GM19351 (cell line): ENCODE results near the gene ANTXR2.

ENCODE experiments used
- ATAC-seq: cut with Tn5 transposase; IDR thresholded peaks from one replicate; pipeline ENCODE4 v1.9.1; 2021; ENCODE audit warnings: mild to moderate bottlenecking, moderate library complexity; ENCODE audit not compliant: unreplicated experiment

Gene ANTXR2

DNA sequence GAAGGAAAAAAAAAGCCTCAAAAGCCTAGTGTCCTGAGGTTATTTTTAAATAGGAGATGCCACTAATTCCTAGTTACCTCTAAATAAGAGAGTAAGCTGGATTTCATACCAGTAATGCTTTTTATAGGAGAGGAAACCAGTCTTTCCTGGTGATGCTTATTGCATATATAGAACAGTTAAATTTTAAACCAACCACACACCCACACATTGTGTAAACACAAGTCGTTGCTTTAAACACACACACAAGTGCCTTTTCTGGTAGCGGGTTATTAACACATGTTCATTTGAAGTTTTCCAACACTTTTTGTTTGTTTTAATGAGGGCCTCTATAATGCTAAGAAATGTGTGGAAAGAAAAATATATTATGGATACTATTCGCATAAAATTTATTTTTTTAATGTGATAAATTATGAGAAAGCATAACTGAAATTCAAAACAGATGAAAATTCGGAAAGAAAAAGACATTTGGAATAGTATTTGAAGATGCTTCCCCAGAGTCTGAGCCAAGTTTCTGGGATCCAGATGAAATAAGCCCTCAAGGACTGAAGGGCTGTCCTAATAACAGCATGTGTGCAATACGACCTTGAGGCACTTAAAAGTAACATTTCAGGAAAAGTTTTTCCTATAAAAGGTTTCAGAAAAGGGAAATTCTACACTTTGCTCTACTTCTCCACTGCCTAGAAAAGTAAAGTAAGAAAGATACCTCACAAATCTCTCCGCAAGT is 2.0 kb downstream of the ANTXR2 start:
- no peak for ATAC-seq

DNA sequence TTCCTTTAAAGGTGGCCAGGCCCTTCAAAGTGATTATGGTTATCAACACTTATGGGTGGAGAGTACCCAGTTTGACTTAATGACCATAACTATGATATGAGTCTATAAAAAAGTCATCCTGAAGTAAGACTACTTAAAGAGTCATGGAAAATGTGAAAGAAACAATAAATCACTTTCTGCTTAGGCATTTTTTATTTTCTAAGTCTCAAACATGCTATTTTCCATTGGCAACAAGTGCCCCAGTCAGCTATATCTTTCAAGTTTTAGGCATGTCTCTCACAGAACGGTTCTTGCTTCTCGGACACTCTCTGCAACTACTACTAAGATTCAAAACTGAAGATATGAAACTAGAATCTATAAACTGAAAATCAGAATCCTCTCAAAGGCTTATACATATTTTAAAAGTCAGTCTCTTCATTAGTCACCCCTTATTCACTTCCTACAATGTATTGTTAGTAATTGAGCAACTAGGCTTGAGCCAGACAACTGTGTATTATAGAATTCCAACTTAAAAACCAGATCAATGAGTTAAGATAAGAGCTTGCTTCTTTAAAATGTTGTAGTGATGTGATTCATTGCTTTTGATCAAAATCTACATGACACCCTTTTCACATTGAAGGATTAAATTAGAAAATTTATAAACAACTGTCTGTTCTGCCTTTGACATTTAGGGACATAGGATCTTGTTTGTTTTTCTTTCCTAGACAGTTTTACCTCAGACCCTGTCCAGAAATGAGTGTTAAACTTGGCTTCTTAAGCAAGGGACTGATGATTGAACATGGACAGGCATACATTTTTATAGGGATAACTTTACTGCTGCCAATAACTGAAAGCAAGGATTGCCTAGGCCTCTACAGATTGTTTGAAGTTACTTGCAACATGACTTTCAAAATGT is 2.9 kb downstream of the ANTXR2 start:
- ATAC-seq, result peak; percentile 21

DNA sequence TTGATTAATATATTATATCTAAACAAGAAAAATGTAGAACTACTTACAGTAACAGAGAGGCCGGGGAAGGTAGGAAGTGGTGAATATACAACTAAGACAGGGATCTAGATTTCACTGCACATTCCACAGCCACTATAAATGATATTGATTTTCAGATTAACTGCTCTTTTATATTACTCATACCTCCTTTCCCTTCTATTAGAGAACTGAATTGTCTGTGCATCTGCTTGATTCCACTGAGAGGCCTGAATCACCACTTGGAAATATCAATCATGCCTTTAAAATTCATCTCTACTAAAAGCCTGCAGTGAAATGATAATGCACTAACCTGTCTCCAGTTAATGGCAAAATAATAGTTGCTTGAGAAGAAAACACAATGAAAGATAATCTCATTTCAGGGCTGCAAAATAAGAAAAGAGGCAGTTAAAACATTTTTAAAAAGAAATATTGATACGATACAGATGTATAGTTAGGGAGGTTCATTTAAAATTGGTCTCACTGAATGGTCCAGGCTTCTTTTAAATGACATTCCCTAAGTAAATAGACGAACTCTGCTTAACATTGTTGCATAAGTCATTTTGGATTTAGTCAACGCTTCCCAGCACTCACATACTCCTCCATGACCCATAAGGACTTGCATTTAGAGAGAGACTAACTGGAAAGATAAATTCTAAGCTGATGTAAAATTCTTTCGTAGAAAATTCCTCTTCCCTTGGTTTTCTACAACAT is 3.8 kb downstream of the ANTXR2 start:
- no peak for ATAC-seq

DNA sequence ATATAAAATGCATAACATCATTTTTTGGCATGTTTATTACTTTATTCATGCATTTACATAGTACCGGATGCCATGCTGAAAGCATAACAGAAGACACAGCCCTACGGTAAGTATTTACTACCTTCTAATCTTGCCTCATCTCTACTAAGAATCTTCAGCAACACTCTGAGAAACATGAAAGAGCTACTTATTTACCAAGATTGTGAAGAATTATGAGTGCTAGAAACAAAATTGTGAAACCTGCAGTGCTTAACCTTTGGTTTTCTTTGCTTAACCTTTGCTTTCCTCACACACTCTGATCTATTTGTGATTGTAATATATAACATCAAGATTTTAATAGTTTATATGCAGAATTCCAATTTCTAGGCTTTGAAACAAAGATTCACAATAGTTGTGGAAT is 7.4 kb downstream of the ANTXR2 start:
- no peak for ATAC-seq

DNA sequence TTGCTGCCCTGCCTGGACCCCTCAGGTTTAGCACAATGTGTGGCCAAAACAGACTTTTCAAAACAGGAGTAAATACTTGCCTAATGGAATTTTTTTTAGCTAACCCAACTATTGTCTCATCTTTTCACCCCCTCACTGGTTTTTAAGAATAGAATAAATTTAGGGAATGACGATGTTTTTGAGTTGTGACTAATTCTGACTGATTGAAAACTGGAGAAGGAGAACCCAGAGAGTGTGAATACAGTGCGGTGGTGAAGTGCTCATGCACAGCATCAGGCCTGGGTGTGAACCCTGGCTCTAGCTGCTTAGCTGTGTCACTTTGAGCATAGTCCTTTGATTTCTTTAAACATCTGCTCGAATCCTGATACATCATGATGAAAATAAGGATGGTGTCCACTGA is 10.5 kb downstream of the ANTXR2 start:
- ATAC-seq, result no peak

DNA sequence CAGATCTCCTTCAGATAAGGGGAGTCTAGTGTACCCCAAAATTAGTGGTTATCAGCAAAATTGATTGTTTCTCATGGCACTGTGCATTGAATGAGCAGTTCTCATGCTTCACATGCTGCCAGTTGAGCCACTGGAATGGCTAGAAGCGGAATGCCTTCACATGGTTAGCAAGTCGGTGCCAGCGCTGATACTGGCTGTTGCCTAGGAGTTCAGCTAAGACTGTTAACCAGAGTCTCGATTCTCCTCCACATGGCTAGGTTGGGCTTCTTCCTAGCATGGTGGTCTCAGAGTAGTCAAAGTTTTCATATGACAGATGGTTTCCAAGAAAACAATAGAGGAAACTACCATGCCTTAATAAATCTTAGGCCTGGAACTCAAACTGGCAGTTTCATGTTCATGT is 12.2 kb downstream of the ANTXR2 start:
- ATAC-seq, result no peak

DNA sequence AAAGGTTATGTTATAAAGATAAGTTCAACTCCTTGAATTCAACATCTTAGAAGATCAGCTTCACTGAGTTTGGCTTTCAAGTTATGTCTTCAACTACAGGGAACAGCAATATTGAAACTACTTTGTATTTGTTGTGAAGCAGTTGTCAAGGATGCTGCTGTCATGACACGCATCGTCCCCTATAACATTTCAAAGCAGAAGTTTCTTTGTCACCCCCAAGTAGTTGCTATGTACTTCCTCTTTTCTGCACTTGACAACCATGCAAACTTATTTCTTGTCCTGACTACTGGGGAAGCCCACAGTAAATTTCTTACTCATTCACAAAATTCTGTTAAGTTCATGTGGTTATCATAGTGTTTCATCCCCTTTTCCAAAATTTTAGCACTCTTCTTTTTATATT is 14.3 kb downstream of the ANTXR2 start:
- peak; percentile 98 for ATAC-seq

DNA sequence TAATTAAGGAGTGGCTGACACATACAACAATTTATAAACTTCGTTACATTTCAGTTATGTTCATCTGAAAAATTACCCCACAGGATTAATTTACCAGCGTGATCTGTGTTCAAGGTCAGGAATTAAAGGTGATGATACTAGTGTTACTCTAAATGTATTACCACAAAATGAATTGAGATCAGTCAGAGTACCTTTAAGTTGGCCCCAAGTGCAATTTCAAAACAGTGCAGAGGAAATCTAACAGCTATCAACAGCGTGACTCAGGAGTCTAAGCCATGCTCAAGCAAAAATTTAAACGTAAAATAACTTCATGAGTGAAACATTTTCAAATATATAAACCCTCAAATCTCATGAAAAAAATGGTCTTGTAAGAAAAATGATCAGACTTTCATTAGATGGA is 18.7 kb downstream of the ANTXR2 start:
- no peak for ATAC-seq

DNA sequence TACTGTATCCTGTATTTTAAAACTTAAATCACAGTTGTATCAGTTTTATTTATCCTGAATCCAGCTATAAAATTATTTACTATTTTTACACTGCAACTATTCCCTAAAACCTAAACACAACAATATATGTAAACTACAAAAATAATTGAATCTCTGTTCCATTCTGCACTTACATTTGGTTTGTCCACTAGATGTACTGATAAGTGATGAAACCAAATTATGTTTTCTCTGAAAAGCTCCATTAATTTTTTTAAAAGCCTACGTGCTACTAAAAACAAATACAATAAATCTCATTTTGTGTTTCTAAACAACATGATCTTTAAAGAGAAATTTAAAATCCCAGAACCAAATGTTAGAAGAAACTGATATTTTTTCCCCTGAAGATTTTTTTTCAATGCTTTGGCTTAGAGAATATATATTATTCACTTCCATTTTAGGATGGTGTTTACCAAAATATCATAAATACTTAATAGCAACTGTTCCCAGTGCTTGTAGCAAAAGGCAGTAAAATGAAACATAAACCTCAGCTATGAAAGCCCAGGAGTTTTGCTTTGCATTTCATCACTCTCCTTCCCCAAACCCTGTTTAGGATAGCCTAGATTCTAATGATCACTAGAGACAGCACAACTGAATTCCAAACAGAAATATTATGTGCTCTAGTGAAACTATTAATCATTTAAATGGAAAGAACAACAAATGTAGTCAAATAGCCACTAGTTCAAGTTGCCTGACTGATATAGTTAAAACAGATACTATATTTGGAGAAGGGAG is 19.7 kb downstream of the ANTXR2 start:
- no peak for ATAC-seq

DNA sequence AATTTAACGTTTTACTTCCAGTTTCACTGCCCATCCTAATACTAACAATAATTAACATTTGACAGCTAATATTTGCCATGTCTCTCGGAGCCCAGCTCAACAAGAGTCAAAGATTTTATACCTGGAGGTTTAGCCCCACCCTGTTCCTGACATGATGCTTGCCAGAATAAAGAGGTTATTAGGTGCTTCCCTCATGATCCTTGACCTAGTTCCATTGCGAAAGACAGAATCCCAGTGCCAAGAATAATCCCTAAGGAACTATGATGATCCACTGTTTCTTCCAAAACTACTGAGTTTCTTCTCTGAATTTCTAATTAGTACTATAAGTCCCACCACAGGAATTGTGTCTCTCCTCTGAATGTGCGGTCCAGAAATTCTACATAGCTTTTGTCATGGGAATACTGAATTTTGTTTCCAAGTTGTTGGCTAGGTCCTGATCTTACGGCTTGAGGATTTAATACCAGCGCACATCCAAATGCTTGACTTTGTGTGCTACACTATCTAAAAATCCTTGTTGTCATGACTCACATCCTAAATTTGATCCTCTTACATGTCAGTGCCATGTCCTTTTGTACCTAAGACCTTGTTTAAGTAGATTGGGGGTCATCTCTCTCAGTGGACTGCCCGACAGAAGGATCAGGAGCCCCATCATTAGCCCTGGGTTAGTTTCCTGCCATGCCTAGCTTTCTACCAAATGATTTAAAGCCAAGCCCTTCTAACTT is 23.1 kb downstream of the ANTXR2 start:
- ATAC-seq, result no peak

DNA sequence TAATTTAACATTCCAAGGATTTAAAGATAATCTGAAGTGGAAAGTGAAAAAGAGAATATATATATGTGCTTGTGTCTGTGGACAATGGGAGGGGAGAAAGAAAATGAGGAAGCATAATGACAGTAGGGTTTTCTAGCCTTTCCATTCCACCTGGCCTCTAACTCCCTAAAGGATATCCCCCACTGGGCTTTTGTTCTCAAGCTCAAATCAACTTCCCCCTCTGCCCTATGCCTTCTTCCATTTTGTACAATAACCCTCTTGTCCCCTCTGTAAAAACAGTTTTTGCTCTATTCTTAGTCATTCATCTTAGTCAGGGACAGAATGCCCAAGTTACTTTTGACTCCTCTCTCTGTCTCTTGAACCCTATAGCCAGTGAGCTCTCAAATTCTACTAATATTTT is 23.6 kb downstream of the ANTXR2 start:
- ATAC-seq, result no peak

DNA sequence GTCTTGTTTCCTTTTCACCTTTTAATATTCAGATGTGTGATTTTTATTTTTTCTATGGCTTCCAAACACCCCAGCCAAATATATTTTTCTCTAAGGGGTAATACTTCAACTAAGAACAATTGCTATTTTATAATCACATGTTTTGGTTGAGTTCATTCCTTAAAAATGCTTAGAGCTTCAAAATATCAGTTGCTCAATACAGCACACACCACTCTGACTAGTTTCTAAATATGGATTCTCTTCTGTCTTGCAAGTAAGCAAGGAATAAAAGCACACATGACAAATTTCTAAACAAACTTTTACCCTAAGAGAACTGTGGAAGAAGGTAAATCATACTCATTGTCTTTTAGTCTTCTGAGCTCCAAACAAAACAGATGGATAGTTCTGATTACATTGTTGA is 27.2 kb downstream of the ANTXR2 start:
- ATAC-seq, result no peak

DNA sequence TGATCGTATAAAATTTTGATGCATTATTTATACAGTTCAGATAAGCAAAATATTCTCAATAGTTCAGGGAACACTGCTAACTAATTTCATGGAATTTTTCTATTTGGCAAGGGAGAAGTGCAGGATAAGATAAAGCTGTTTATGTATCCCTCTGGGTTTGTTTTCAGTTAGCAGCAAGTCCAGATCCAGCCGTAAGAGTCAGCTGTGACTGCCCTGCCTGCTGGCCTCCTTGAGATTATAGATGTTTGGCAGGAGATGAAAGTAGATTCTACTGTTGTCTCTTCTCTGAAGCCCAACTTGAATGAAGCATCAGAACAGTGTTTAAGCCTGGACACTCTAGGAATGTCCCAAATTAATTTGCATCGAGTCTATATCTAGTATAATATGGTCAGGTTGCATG is 29.5 kb downstream of the ANTXR2 start:
- ATAC-seq, result no peak

DNA sequence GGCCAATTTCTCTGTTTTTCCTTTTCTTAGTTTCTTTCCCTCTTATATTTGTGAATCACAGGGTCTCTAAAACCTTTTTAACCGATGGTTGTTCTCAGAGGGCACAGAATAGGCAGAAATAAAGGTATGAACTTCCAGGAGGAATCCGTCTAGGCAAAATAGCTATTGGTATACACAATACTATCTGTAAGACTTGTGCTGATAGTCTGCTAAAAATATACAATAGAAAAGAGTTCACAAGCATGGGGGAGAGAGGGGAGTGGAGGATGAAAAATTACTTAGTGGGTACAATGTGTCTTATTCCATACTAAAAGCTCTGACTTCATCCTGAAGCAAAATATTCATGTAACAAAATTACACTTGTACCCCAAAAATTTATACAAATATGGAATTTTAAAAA is 30.2 kb downstream of the ANTXR2 start:
- no peak for ATAC-seq

DNA sequence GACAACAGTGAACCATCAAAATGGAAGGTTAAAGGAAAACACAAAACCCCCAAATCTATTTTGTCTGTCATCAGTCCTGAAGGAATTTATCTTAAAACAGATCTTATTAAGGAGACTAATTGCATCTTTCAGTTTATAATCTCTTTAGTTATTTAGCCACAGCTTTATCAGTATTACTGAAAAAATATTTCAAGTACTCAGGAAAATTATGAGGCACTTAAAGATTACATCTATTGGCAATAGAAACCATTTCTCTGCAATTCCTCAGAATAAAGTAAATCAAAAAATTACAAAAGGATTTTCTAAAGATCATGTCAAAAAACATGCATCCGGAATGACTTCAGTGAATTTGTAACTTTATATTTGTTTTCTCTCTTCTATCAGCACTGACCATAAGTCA is 35.2 kb downstream of the ANTXR2 start:
- ATAC-seq, result no peak

DNA sequence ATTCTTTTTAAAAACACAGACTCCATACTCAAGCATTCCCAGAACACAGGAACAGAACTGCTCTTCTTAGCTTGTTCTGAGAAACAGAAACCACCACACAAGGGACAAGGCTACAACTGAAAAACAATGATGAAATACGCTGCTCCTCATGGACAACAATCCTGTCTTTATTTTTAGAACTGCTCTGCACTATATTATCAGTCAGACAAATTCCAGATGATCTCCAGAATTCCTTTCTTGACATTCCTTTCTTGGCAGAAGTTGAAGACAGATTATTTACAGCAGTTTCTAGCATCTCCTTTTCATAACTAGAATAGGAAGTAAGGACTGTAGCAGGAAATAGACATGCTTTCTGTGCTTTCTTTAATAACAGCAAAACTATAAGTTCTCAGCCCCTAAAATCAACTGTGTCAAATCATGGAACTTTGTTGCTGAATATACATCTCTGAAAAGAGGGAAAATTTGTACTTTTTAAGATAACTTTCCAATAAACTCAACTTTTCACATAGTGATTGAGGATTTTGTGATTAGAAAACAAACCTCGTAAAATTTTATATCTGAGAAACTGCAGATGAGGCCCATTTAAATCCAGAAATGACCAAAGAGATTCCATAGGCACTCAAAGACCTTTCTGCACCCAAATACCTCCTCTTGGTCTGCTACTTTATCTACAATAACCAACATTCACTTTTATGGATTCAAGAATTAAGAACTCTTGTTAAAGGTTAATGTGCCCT is 35.9 kb downstream of the ANTXR2 start:
- no peak for ATAC-seq

DNA sequence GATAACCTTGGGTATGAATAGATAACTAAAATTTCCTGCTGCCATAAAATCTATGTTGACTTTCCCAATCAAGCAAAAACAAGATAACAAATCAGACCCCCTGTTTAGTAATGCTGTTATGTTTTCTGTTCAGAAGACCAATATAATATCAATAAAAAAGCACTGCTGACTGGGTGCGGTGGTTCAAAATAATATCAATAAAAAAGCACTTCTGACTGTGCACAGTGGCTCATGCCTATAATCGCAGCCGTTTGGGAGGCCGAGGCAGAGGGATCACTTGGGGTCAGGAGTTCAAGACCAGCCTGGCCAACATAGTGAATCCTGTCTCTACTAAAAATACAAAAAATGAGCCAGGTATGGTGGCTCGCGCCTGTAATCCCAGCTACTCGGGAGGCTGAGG is 36.7 kb downstream of the ANTXR2 start:
- ATAC-seq, result no peak

DNA sequence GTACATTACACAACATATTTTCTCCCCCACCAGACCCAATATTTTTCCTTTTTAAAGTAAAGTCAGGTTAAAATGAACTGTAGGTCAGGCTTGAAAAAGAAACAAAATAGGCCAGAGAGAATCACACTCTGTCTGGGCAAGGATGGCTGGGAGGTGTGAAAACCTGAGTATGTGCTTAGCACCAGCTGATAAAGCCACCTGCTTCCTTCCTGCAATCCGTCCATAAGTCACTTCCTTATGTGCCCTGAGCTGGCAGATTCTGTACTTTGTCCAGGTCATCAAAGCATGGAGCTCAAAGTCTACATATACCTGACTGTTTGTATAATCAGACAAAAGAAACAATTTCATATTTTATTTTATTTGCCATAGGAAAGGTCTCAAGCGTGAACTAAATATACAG is 37.7 kb downstream of the ANTXR2 start:
- no peak for ATAC-seq

DNA sequence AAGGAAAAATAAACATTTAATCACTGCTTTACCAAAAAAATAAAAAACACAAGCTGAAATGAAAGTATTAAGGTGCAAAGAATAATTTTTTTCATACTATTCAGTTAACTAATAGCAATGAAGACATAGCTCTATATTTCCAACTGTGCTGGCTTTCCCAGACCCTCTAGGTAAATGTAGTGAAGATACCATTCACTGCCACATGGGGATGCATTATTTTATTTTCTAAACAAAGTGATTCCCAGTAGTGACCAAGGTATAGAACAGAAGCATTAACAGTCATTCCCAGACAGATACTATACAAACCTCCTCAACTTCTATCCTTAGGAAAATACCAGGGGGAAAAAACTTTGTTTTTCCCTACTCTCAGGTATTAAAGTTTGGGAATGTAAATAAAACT is 39.4 kb downstream of the ANTXR2 start:
- no peak for ATAC-seq

DNA sequence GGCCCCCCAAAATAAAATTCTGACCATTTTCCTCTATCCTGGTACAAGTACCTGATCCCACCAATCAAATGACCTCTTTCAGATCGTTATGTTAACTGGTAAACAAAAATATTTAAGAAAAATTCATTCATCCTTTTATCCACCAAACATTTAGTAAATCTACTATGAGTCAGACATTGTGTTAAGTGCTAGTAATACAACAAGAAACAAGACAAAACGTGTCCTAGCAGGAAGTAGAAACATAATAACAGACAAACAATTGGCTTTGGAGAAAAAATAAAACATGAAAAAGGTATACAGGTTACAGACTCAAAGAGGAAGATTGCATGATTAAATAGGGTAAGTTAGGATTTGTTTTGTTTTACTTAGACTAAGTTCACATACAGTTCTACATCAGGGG is 43.7 kb downstream of the ANTXR2 start:
- ATAC-seq, result no peak
